H1 (cell line): Measurements from ENCODE around the gene PNMA8C. TPM values are rescaled to one million over a fixed set of nuclear protein-coding genes. Genes with fewer than 3 reads are reported as not detected.

Experiments
- CTCF ChIA-PET: fragments of 300-600 bp; sonication (Branson Sonifier 250); formaldehyde crosslinking; loops from one replicate; lab custom pipeline; 2021; ENCODE audit not compliant: partially characterized antibody; lab: Charles Lee
- POLR2A ChIA-PET: fragments of 300-600 bp; sonication (Branson Sonifier 250); formaldehyde crosslinking; loops from one replicate; lab custom pipeline; 2021; ENCODE audit warnings: inconsistent platforms; ENCODE audit not compliant: partially characterized antibody; lab: Charles Lee
- DNase-seq, 2 experiments: peaks; one replicate each; pipeline versions ENCODE4 v3.0.0 to v3.0.0-alpha.2; 2010 to 2022; ENCODE audit warnings: low spot score in 2 of 2, low read depth in 1 of 2, mixed read lengths in 1 of 2
- FAIRE-seq: peaks from 2 replicates; lab custom pipeline; 2011; peaks lifted over from hg19 to GRCh38; lab: Jason Lieb, UNC
- H2AFZ ChIP-seq: 2 replicates; pipeline ENCODE4 v1.8.1; 2012; ENCODE audit warnings: low read length, inconsistent platforms
- H2AK5ac ChIP-seq: 2 replicates; pipeline ENCODE4 v1.6.1; 2013; ENCODE audit warnings: low read depth, low read length
- H2BK120ac ChIP-seq: replicated peaks from 2 replicates; pipeline ENCODE3; 2013; ENCODE audit warnings: low read depth, low read length, inconsistent platforms
- H2BK12ac ChIP-seq: 2 replicates; pipeline ENCODE4 v1.6.1; 2013; ENCODE audit warnings: low read depth, low read length
- H2BK15ac ChIP-seq: 2 replicates; pipeline ENCODE4 v1.6.1; 2013; ENCODE audit warnings: low read length
- H2BK20ac ChIP-seq: 2 replicates; pipeline ENCODE4 v1.6.1; 2013; ENCODE audit warnings: low read length
- H2BK5ac ChIP-seq: 2 replicates; pipeline ENCODE4 v1.6.1; 2013; ENCODE audit warnings: low read depth, low read length
- H3K14ac ChIP-seq: 2 replicates; pipeline ENCODE4 v1.6.1; 2013; ENCODE audit warnings: inconsistent platforms; ENCODE audit not compliant: insufficient read length
- H3K18ac ChIP-seq: 2 replicates; pipeline ENCODE4 v1.6.1; 2013; ENCODE audit warnings: low read length; ENCODE audit errors: extremely low read depth
- H3K23ac ChIP-seq: 2 replicates; pipeline ENCODE4 v1.6.1; 2013; ENCODE audit warnings: inconsistent platforms; ENCODE audit not compliant: insufficient read length
- H3K23me2 ChIP-seq: 2 replicates; pipeline ENCODE4 v1.6.1; 2013; ENCODE audit warnings: low read depth, low read length
- H3K27ac ChIP-seq: 2 replicates; pipeline ENCODE4 v1.6.1; 2011; ENCODE audit warnings: low read depth, low read length, inconsistent platforms
- H3K27me3 ChIP-seq, 4 experiments: replicated peaks in 1 of 4; 1 replicate in 1 of 4; 2 replicates in 3 of 4; pipeline versions ENCODE4 v1.6.1 to v1.8.1; 2011 to 2013; ENCODE audit warnings: low read length in 3 of 4, mild to moderate bottlenecking in 3 of 4, inconsistent platforms in 2 of 4, mixed read lengths in 2 of 4, moderate library complexity in 1 of 4; ENCODE audit not compliant: control insufficient read depth in 3 of 4, insufficient read depth in 3 of 4; ENCODE audit errors: extremely low read depth in 1 of 4
- H3K36me3 ChIP-seq, 4 experiments: 2 replicates each; pipeline versions ENCODE4 v1.6.1 to v1.8.1; 2011 to 2013; ENCODE audit warnings: mild to moderate bottlenecking in 4 of 4, low read length in 3 of 4, moderate library complexity in 2 of 4, control low read depth in 1 of 4, inconsistent platforms in 1 of 4; ENCODE audit not compliant: insufficient read depth in 4 of 4, control insufficient read depth in 2 of 4
- H3K4ac ChIP-seq: replicated peaks from 2 replicates; pipeline ENCODE3; 2013; ENCODE audit warnings: low read length, low read depth, mixed read lengths, inconsistent platforms; ENCODE audit not compliant: insufficient read length
- H3K4me1 ChIP-seq, 4 experiments: replicated peaks in 1 of 4; 1 replicate in 1 of 4; 2 replicates in 3 of 4; pipeline versions ENCODE4 v1.6.1 to v1.8.1; 2011 to 2013; ENCODE audit warnings: low read length in 3 of 4, inconsistent platforms in 2 of 4, mixed read lengths in 1 of 4; ENCODE audit not compliant: insufficient read depth in 4 of 4, control insufficient read depth in 3 of 4
- H3K4me2 ChIP-seq, 2 experiments: 2 replicates each; pipeline versions ENCODE4 v1.6.1 to v1.8.1; 2011 to 2013; ENCODE audit warnings: low read depth in 2 of 2, low read length in 2 of 2, control low read depth in 1 of 2, inconsistent platforms in 1 of 2, mild to moderate bottlenecking in 1 of 2; ENCODE audit not compliant: insufficient read depth in 1 of 2
- H3K4me3 ChIP-seq, 4 experiments: fragments of 200-600, 300-600 bp in 1 of 4; sonication (generic), shearing (Covaris generic), sonication (Bioruptor Twin) in 1 of 4; 2 replicates each; pipeline versions ENCODE4 v1.5.1 to v1.8.1; 2011 to 2016; ENCODE audit warnings: low read length in 4 of 4, low read depth in 3 of 4, control low read depth in 2 of 4, inconsistent platforms in 2 of 4, mild to moderate bottlenecking in 2 of 4, mixed read lengths in 1 of 4, moderate library complexity in 1 of 4; ENCODE audit not compliant: insufficient read depth in 2 of 4; ENCODE audit errors: extremely low read depth in 1 of 4
- H3K56ac ChIP-seq: replicated peaks from 2 replicates; pipeline ENCODE3; 2013; ENCODE audit warnings: low read depth, mild to moderate bottlenecking, mixed read lengths, low read length, inconsistent platforms; ENCODE audit not compliant: insufficient read length
- H3K79me1 ChIP-seq: 2 replicates; pipeline ENCODE4 v1.6.1; 2013; ENCODE audit warnings: low read depth, low read length, control low read depth
- H3K79me2 ChIP-seq, 2 experiments: 2 replicates each; pipeline versions ENCODE4 v1.6.1 to v1.8.1; 2012 to 2013; ENCODE audit warnings: low read length in 2 of 2, mild to moderate bottlenecking in 2 of 2, inconsistent platforms in 1 of 2; ENCODE audit not compliant: insufficient read depth in 2 of 2, control insufficient read depth in 1 of 2
- H3K9ac ChIP-seq, 4 experiments: replicated peaks in 1 of 4; 1 replicate in 1 of 4; 2 replicates in 3 of 4; pipeline versions ENCODE4 v1.6.1 to v1.8.1; 2011 to 2013; ENCODE audit warnings: low read depth in 3 of 4, low read length in 3 of 4, control low read depth in 2 of 4, mild to moderate bottlenecking in 2 of 4, moderate library complexity in 2 of 4, inconsistent platforms in 1 of 4; ENCODE audit errors: extremely low read depth in 1 of 4
- H3K9me3 ChIP-seq, 2 experiments: 2 replicates each; pipeline versions ENCODE4 v1.6.1 to v1.8.1; 2012 to 2013; ENCODE audit warnings: mild to moderate bottlenecking in 2 of 2, moderate library complexity in 2 of 2, control low read depth in 1 of 2, inconsistent platforms in 1 of 2, low read depth in 1 of 2, low read length in 1 of 2, mixed read lengths in 1 of 2; ENCODE audit not compliant: insufficient read depth in 2 of 2
- H4K20me1 ChIP-seq, 2 experiments: replicated peaks in 1 of 2; 2 replicates each; pipeline versions ENCODE3 to v1.8.1; 2011 to 2013; ENCODE audit warnings: inconsistent platforms in 2 of 2, low read length in 2 of 2, mild to moderate bottlenecking in 1 of 2; ENCODE audit not compliant: insufficient read depth in 2 of 2, control insufficient read depth in 1 of 2
- H4K5ac ChIP-seq: 2 replicates; pipeline ENCODE4 v1.6.1; 2013; ENCODE audit warnings: low read length, low read depth, mixed read lengths, inconsistent platforms; ENCODE audit not compliant: insufficient read length
- H4K8ac ChIP-seq: 2 replicates; pipeline ENCODE4 v1.8.0; 2013; ENCODE audit warnings: mild to moderate bottlenecking, moderate library complexity, low read length, inconsistent platforms; ENCODE audit not compliant: insufficient read depth; ENCODE audit errors: extremely low read depth
- H4K91ac ChIP-seq: replicated peaks from 2 replicates; pipeline ENCODE3; 2013; ENCODE audit warnings: low read length, mixed read lengths, inconsistent platforms; ENCODE audit not compliant: insufficient read length
- ASH2L ChIP-seq: fragments of 200-600, 300-600 bp; sonication (generic); IDR thresholded peaks from one replicate; pipeline ENCODE4 v1.7.1; 2017; ENCODE audit warnings: low read length
- ATF2 ChIP-seq: IDR thresholded peaks from 2 replicates; pipeline ENCODE4 v1.6.1; 2012; ENCODE audit warnings: low read length, inconsistent platforms
- BACH1 ChIP-seq: IDR thresholded peaks from 2 replicates; pipeline ENCODE4 v1.6.1; 2012; ENCODE audit warnings: low read length, improper control_type of control experiment
- CTBP2 ChIP-seq: IDR thresholded peaks from 2 replicates; pipeline ENCODE4 v1.7.0; 2011; ENCODE audit warnings: borderline replicate concordance, mild to moderate bottlenecking, moderate library complexity, mixed read lengths, low read length; ENCODE audit not compliant: insufficient read depth, insufficient read length
- CTCF ChIP-seq, 3 experiments: IDR thresholded peaks; 1 replicate in 2 of 3; 2 replicates in 1 of 3; pipeline versions ENCODE4 v1.5.1 to v1.6.1; 2011; ENCODE audit warnings: low read length in 3 of 3, mild to moderate bottlenecking in 3 of 3, inconsistent platforms in 2 of 3, low read depth in 1 of 3, moderate library complexity in 1 of 3; ENCODE audit not compliant: insufficient read depth in 1 of 3; ENCODE audit errors: control extremely low read depth in 1 of 3
- EGR1 ChIP-seq: IDR thresholded peaks from 2 replicates; pipeline ENCODE4 v1.6.1; 2011; ENCODE audit warnings: low read depth, low read length, borderline replicate concordance
- GABPA ChIP-seq: IDR thresholded peaks from 2 replicates; pipeline ENCODE4 v1.6.1; 2011; ENCODE audit warnings: mild to moderate bottlenecking, low read length, moderate library complexity, borderline replicate concordance; ENCODE audit not compliant: insufficient read depth
- KDM5A ChIP-seq: fragments of 200-600 bp; IDR thresholded peaks from 2 replicates; pipeline ENCODE4 v1.7.1; 2012; ENCODE audit warnings: mild to moderate bottlenecking, low read length, inconsistent platforms, mixed read lengths
- NANOG ChIP-seq: IDR thresholded peaks from 2 replicates; pipeline ENCODE4 v1.6.1; 2011; ENCODE audit warnings: low read length, low read depth, mild to moderate bottlenecking, inconsistent platforms; ENCODE audit not compliant: insufficient read depth, poor library complexity, severe bottlenecking
- WGBS, 2 experiments: shearing (Covaris generic) in 1 of 2; methylation state at CpG; one replicate each; pipeline versions ENCODE4 v1.1.6 to v1.1.7; 2013 to 2015; ENCODE audit warnings: low lambda C conversion rate in 2 of 2, mixed read lengths in 2 of 2, inconsistent platforms in 1 of 2, low coverage in 1 of 2, missing lambda C conversion rate in 1 of 2; ENCODE audit not compliant: insufficient replicate concordance in 2 of 2, insufficient coverage in 1 of 2, insufficient read length in 1 of 2; ENCODE audit errors: extremely low coverage in 1 of 2, missing lambda C conversion rate in 1 of 2; 5-methylcytosine and 5-hydroxymethylcytosine counted together
- polyA plus RNA-seq, 7 experiments: library from polyadenylated mRNA; depleted of rRNA in 3 of 7; stranded (reverse) in 5 of 7; unstranded in 2 of 7; fragments of >200 nt in 5 of 7; fragments of 200-250 nt in 2 of 7; gene quantifications; 1 replicate in 5 of 7; 2 replicates in 1 of 7; 4 replicates in 1 of 7; pipeline versions ENCODE4 v1.2.1 to v1.2.3, GENCODE V29; 2011 to 2013; ENCODE audit warnings: missing spikeins in 2 of 7, mixed read lengths in 2 of 7
- total RNA-seq: library from RNA; stranded (reverse); fragmentation: NEBNext Ultra II Directional; extraction: Animal tissue kit (Norgen Biotek cat#: 25700); gene quantifications from 2 replicates; pipeline ENCODE4 v1.2.1, GENCODE V29; 2021

The PNMA8C gene
- total and polyA plus RNA-seq, 2 of the 8 experiments (the other 6 are each of a cell fraction or from before 2014, with no cell fraction given) = 0.53 to 1.8 TPM

GRCh38 chr19:46384396-46384795 is 44.3 kb downstream of the PNMA8C start:
- CTCF ChIA-PET = interaction anchor here (0.9 to 3.6 kb wide), 6 partner anchors 11 to 307 kb away, joined by 3 to 19 read pairs (median 5); no protein-coding TSS in a partner anchor
- H2AK5ac ChIP-seq = no peak overlapping the region
- FAIRE-seq = no peak
- TF ChIP-seq ATF2 (no peak), BACH1 (no peak), EGR1 (no peak), CTBP2 (no peak), ASH2L (no peak), NANOG (no peak), CTCF (IDR thresholded peaks at IDR 0.05; ENCODE audit: control extremely low read depth in 1 of 3, insufficient read depth in 1 of 3, low read depth in 1 of 3, low read length in 3 of 3) (no peak), GABPA (no peak), KDM5A (no peak)

More at GRCh38 chr19:46384396-46384795, 44.3 kb downstream of the PNMA8C start:
- Histone ChIP-seq H4K8ac (no peak overlapping the region), H4K91ac (no peak overlapping the region), H3K79me1 (peaks cover 3% of the 10 kb centered on the region; the same call in 1 of the 2 replicates), H3K79me2 (peaks cover 0 to 8% of the 10 kb centered on the region in 2 experiments; a peak in 1 of 4 replicates), H3K4me3 (no peak overlapping the region), H2AFZ (no peak overlapping the region), H4K20me1 (peaks cover 2 to 11% of the 10 kb centered on the region in 2 experiments), H3K27ac (no peak overlapping the region), H3K23me2 (no peaks in the 10 kb centered on the region), H3K23ac (no peak overlapping the region), H3K27me3 (no peaks in the 10 kb centered on the region), H2BK120ac (no peak overlapping the region), H3K4ac (no peak overlapping the region), H3K56ac (no peak overlapping the region), H3K4me1 (peaks cover 0 to 2% (median 0%) of the 10 kb centered on the region in 4 experiments; a peak in 2 of 7 replicates), H3K36me3 (peaks cover 14 to 56% (median 44%) of the 10 kb centered on the region in 4 experiments; a peak in 6 of 8 replicates), H3K18ac (no peak overlapping the region), H2BK15ac (no peak overlapping the region), H2BK5ac (no peak overlapping the region), H4K5ac (no peak overlapping the region), H3K9me3 (no peaks in the 10 kb centered on the region; a peak in 1 of 4 replicates), H3K14ac (no peak overlapping the region), H3K4me2 (no peak overlapping the region), H3K9ac (no peak overlapping the region), H2BK20ac (no peak overlapping the region), H2BK12ac (no peak overlapping the region)
- WGBS, 2 experiments = 96% methylated on average over 11 of the region's 11 CpGs; no CpG with 5 or more reads in 1 of the 2 experiments
- POLR2A ChIA-PET = interaction anchor here (1.5 kb wide), 2 partner anchors 11 to 12 kb away, joined by 3 to 4 read pairs; no protein-coding TSS in a partner anchor
- no peak for DNase-seq
